Effector memory CD8-positive, alpha-beta T cell (primary cell): ENCODE results near the gene FBXL20.
A peak's percentile ranks its signal among the peaks of the same experiment; 100 is the strongest.
"Not testable (repeated sequence)": the region's sequence is repeated elsewhere in the genome, so short reads cannot be mapped to it uniquely, and the experiment has no call there.

Source experiments
- ATAC-seq: fragments of 150-1000 bp; cut with Tn5 transposase; replicated peaks from 2 replicates; pipeline ENCODE4 v1.10.0; 2021; ENCODE audit warnings: mild to moderate bottlenecking, moderate library complexity
- DNase-seq, 3 experiments: peaks; one replicate each; pipeline ENCODE4 v3.0.0; 2021
- H3K27ac Mint-ChIP-seq, 2 donors: one replicate each; pipeline ENCODE4 v1.8.0; 2022; ENCODE audit warnings: mild to moderate bottlenecking in 2 of 2, mixed read lengths in 2 of 2, moderate library complexity in 2 of 2
- H3K27me3 Mint-ChIP-seq, 2 donors: one replicate each; pipeline ENCODE4 v1.8.0; 2022; ENCODE audit warnings: mixed read lengths in 2 of 2
- H3K36me3 Mint-ChIP-seq: one replicate; pipeline ENCODE4 v1.8.0; 2022; ENCODE audit warnings: mild to moderate bottlenecking, moderate library complexity, mixed read lengths; ENCODE audit not compliant: insufficient read depth
- H3K4me1 Mint-ChIP-seq, 2 donors: one replicate each; pipeline ENCODE4 v1.8.0; 2022; ENCODE audit warnings: low read depth in 2 of 2, mixed read lengths in 2 of 2
- H3K4me3 Mint-ChIP-seq, 2 donors: one replicate each; pipeline ENCODE4 v1.8.0; 2022; ENCODE audit warnings: mild to moderate bottlenecking in 2 of 2, mixed read lengths in 2 of 2, moderate library complexity in 2 of 2
- H3K9me3 Mint-ChIP-seq, 2 donors: one replicate each; pipeline ENCODE4 v1.8.0; 2022; ENCODE audit warnings: mixed read lengths in 2 of 2

Gene FBXL20

GRCh38 chr17:39404542-39405378, 3.3 kb upstream of the FBXL20 start:
- Mint-ChIP-seq H3K9me3 (no peaks in the 10 kb centered on the region), H3K27ac (no peak overlapping the region), H3K27me3 (no peaks in the 10 kb centered on the region), H3K4me1 (peaks cover 11 to 12% of the 10 kb centered on the region in 2 donors), H3K36me3 (peaks cover 33% of the 10 kb centered on the region), H3K4me3 (no peak overlapping the region)
- DNase-seq: no peak
- no peak for ATAC-seq

- DNase-seq: no peak
- peak overlapping the region; percentile 44 to 95 for H3K27ac Mint-ChIP-seq
These were observed 1.6 kb upstream of the FBXL20 start for GRCh38 chr17:39402890-39403605.

GRCh38 chr17:39402244-39402889, 941 bp upstream of the FBXL20 start:
- Mint-ChIP-seq H3K27ac (peak overlapping the region; percentile 94 to 95), H3K36me3 (peaks cover 16% of the 10 kb centered on the region), H3K4me1 (peaks cover 12 to 16% of the 10 kb centered on the region in 2 donors), H3K9me3 (no peaks in the 10 kb centered on the region), H3K4me3 (peak overlapping the region; percentile 93 to 96), H3K27me3 (no peaks in the 10 kb centered on the region)
- ATAC-seq (peak; percentile 58), DNase-seq (peak; percentile 68 to 72 (median 70))

More at GRCh38 chr17:39402890-39403605, 1.6 kb upstream of the FBXL20 start:
- H3K27me3 Mint-ChIP-seq: no peaks in the 10 kb centered on the region
- no peaks in the 10 kb centered on the region for H3K9me3 Mint-ChIP-seq
- peak overlapping the region; percentile 93 to 96 for H3K4me3 Mint-ChIP-seq
- H3K4me1 Mint-ChIP-seq: peaks cover 12 to 16% of the 10 kb centered on the region in 2 donors
- peaks cover 19% of the 10 kb centered on the region for H3K36me3 Mint-ChIP-seq
- no peak for ATAC-seq

- peaks cover 14 to 17% of the 10 kb centered on the region in 2 donors for H3K4me1 Mint-ChIP-seq
- H3K27me3 Mint-ChIP-seq: no peaks in the 10 kb centered on the region
- DNase-seq (peak; percentile 5 to 9 (median 8)), ATAC-seq (peak; percentile 2)
- peak overlapping the region; percentile 93 to 96 for H3K4me3 Mint-ChIP-seq
- H3K27ac Mint-ChIP-seq: peak overlapping the region; percentile 94 to 95
- peaks cover 20% of the 10 kb centered on the region for H3K36me3 Mint-ChIP-seq
- H3K9me3 Mint-ChIP-seq: no peaks in the 10 kb centered on the region
These were observed 647 bp downstream of the FBXL20 start for GRCh38 chr17:39400547-39401411.

- Mint-ChIP-seq H3K36me3 (peaks cover 16% of the 10 kb centered on the region), H3K4me1 (peaks cover 17 to 19% of the 10 kb centered on the region in 2 donors), H3K9me3 (no peaks in the 10 kb centered on the region), H3K4me3 (peak overlapping the region; percentile 93 to 96), H3K27ac (peak overlapping the region in 1 of 2 donors; percentile 94), H3K27me3 (no peaks in the 10 kb centered on the region)
- ATAC-seq: no peak
- DNase-seq: no peak
These were observed 1.6 kb downstream of the FBXL20 start for GRCh38 chr17:39399791-39400190.

GRCh38 chr17:39393736-39394135, 7.7 kb downstream of the FBXL20 start:
- no peak overlapping the region for H3K27ac Mint-ChIP-seq

GRCh38 chr17:39391448-39391847, 10.0 kb downstream of the FBXL20 start:
- no peaks in the 10 kb centered on the region for H3K27me3 Mint-ChIP-seq
- H3K9me3 Mint-ChIP-seq: no peaks in the 10 kb centered on the region
- H3K36me3 Mint-ChIP-seq: peaks cover 42% of the 10 kb centered on the region
- DNase-seq (no peak), ATAC-seq (no peak)
- H3K27ac Mint-ChIP-seq: no peak overlapping the region
- H3K4me1 Mint-ChIP-seq: peaks cover 5 to 8% of the 10 kb centered on the region in 2 donors
- H3K4me3 Mint-ChIP-seq: no peak overlapping the region

More at GRCh38 chr17:39393736-39394135, 7.7 kb downstream of the FBXL20 start:
- Mint-ChIP-seq H3K27me3 (no peaks in the 10 kb centered on the region), H3K9me3 (no peaks in the 10 kb centered on the region), H3K4me3 (no peak overlapping the region), H3K36me3 (peaks cover 28% of the 10 kb centered on the region), H3K4me1 (peaks cover 7 to 8% of the 10 kb centered on the region in 2 donors)
- ATAC-seq (no peak), DNase-seq (no peak)

GRCh38 chr17:39385040-39385439, 16.4 kb downstream of the FBXL20 start:
- peaks cover 9 to 21% of the 10 kb centered on the region in 2 donors for H3K4me1 Mint-ChIP-seq
- H3K27ac Mint-ChIP-seq: no peak overlapping the region
- no peaks in the 10 kb centered on the region for H3K27me3 Mint-ChIP-seq
- no peak for ATAC-seq
- DNase-seq: no peak
- H3K36me3 Mint-ChIP-seq: peaks cover 38% of the 10 kb centered on the region
- H3K9me3 Mint-ChIP-seq: no peaks in the 10 kb centered on the region
- H3K4me3 Mint-ChIP-seq: no peak overlapping the region

GRCh38 chr17:39380144-39380543, 21.3 kb downstream of the FBXL20 start:
- Mint-ChIP-seq H3K27me3 (no peaks in the 10 kb centered on the region), H3K4me3 (no peak overlapping the region), H3K9me3 (no peaks in the 10 kb centered on the region), H3K36me3 (peaks cover 18% of the 10 kb centered on the region), H3K4me1 (peaks cover 27 to 39% of the 10 kb centered on the region in 2 donors), H3K27ac (no peak overlapping the region)
- ATAC-seq (no peak), DNase-seq (no peak)

- H3K9me3 Mint-ChIP-seq: no peaks in the 10 kb centered on the region
- H3K36me3 Mint-ChIP-seq: peaks cover 9% of the 10 kb centered on the region
- ATAC-seq: no peak
- H3K4me3 Mint-ChIP-seq: no peak overlapping the region
- no peaks in the 10 kb centered on the region for H3K27me3 Mint-ChIP-seq
- DNase-seq: no peak
- peaks cover 24 to 42% of the 10 kb centered on the region in 2 donors for H3K4me1 Mint-ChIP-seq
- peak overlapping the region in 1 of 2 donors; percentile 10 for H3K27ac Mint-ChIP-seq
These were observed 25.0 kb downstream of the FBXL20 start for GRCh38 chr17:39376434-39376833.

GRCh38 chr17:39367805-39368204, 33.6 kb downstream of the FBXL20 start:
- ATAC-seq, H3K36me3 Mint-ChIP-seq: not testable (repeated sequence)

GRCh38 chr17:39365872-39366271, 35.6 kb downstream of the FBXL20 start:
- Mint-ChIP-seq H3K4me1 (peaks cover 4 to 21% of the 10 kb centered on the region in 2 donors), H3K36me3 (peaks cover 7% of the 10 kb centered on the region), H3K9me3 (no peaks in the 10 kb centered on the region), H3K27ac (peak overlapping the region in 1 of 2 donors; percentile 68), H3K27me3 (no peaks in the 10 kb centered on the region), H3K4me3 (no peak overlapping the region)
- DNase-seq: no peak
- ATAC-seq: no peak

More at GRCh38 chr17:39367805-39368204, 33.6 kb downstream of the FBXL20 start:
- H3K27me3 Mint-ChIP-seq, H3K9me3 Mint-ChIP-seq, H3K27ac Mint-ChIP-seq, DNase-seq, H3K4me3 Mint-ChIP-seq: not testable (repeated sequence)
- peaks cover 4 to 23% of the 10 kb centered on the region in 2 donors for H3K4me1 Mint-ChIP-seq
